ENCODE data around the gene FMO1.

- no peak for TF ChIP-seq POLR2A (IDR thresholded peaks at IDR 0.05; ENCODE audit: extremely low read depth, insufficient read length)
- TF ChIP-seq, protein P1, sequence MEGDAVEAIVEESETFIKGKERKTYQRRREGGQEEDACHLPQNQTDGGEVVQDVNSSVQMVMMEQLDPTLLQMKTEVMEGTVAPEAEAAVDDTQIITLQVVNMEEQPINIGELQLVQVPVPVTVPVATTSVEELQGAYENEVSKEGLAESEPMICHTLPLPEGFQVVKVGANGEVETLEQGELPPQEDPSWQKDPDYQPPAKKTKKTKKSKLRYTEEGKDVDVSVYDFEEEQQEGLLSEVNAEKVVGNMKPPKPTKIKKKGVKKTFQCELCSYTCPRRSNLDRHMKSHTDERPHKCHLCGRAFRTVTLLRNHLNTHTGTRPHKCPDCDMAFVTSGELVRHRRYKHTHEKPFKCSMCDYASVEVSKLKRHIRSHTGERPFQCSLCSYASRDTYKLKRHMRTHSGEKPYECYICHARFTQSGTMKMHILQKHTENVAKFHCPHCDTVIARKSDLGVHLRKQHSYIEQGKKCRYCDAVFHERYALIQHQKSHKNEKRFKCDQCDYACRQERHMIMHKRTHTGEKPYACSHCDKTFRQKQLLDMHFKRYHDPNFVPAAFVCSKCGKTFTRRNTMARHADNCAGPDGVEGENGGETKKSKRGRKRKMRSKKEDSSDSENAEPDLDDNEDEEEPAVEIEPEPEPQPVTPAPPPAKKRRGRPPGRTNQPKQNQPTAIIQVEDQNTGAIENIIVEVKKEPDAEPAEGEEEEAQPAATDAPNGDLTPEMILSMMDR (IDR thresholded peaks at IDR 0.05; ENCODE audit: low read depth, low read length): no peak
Measured at GRCh38 chr1:171300401-171300800, 52.1 kb downstream of the FMO1 start.

Measured in NB4 (cell line).